ENCODE results near the gene VDAC1. TPM values are rescaled to one million over a fixed set of nuclear protein-coding genes. Genes with fewer than 3 reads are reported as not detected.
"Not testable (repeated sequence)": the region's sequence is repeated elsewhere in the genome, so short reads cannot be mapped to it uniquely, and the experiment has no call there.

VDAC1 gene
- total and polyA plus RNA-seq, 4 experiments from 2014 or later: 45.1 to 103 (median 73.3) TPM

DNA sequence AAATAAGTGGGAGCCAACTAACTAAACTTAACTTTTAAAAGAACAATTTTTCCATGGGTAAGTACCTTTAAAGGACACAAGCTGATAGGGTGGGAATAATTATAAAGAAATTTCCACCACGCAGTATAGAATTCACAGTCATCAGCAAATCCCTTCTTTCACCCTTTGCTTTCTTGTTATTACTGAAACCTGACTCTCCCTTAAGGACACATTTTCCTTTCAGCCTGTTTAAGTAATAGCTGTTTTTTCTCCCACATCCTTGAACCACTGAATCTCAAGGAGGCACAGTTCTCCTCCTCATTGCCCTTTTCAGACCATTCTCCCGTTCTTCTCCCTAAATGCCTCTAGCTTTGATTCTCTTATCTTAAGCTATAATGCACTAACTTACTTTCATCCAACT is 42.6 kb downstream of the VDAC1 start:
- no peak overlapping the region for H3K4me3 ChIP-seq (ENCODE audit: low read length in 2 of 2)
- peaks cover 3% of the 10 kb centered on the region for H3K36me3 ChIP-seq (ENCODE audit: insufficient read depth, low read length)
- Mint-ChIP-seq H3K27ac (peak overlapping the region in 3 of 7 donors; percentile 23 to 62 (median 28)), H3K9me3 (no peaks in the 10 kb centered on the region), H3K4me3 (no peak overlapping the region), H3K36me3 (peaks cover 13 to 32% of the 10 kb centered on the region in 2 donors), H3K27me3 (no peaks in the 10 kb centered on the region), H3K4me1 (peaks cover 37 to 53% (median 47%) of the 10 kb centered on the region in 4 donors)
- ChIA-PET CTCF (ENCODE audit: partially characterized antibody) (interaction anchor here (0.5 to 2.9 kb wide), 6 partner anchors 9 to 220 kb away, joined by 3 to 12 read pairs (median 3); no protein-coding TSS in a partner anchor), POLR2A (ENCODE audit: partially characterized antibody) (interaction anchor here (1.0 kb wide), 1 partner anchor 42 kb away, joined by 3 read pairs; no protein-coding TSS in a partner anchor)
- H3K27me3 ChIP-seq (ENCODE audit: insufficient read depth, low read length): no peaks in the 10 kb centered on the region
- no peak for DNase-seq
- H3K27ac ChIP-seq (ENCODE audit: low read depth, low read length): no peak overlapping the region
- no peaks in the 10 kb centered on the region for H3K9me3 ChIP-seq (ENCODE audit: control insufficient read depth in 1 of 2, low read length in 2 of 2)
- peaks cover 27% of the 10 kb centered on the region for H3K4me1 ChIP-seq (ENCODE audit: insufficient read depth, low read length)
- intact Hi-C loops (cut with micrococcal nuclease): no loop called here

DNA sequence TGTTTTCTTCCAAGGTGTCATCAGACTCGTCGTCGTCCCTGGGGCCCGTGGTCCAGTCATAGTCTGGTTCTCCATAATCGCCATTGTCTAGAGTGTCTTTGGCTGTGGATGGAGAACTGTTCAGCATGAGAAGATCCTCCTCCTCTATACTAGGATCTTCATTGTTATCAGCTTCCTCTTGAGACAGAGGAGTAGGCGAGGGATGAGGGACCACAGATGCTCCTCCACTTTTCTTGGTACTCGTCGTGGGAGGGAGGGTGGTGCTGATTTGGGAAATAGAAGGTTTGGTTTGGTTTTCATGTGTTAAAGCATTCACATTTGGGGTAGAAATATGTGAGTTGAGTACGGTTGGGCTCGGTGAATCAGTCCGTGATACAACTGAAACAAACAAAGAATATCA is 45.1 kb downstream of the VDAC1 start:
- peaks cover 25 to 43% (median 36%) of the 10 kb centered on the region in 4 donors for H3K4me1 Mint-ChIP-seq
- peak overlapping the region in 6 of 7 donors; percentile 22 to 69 (median 47) for H3K27ac Mint-ChIP-seq
- no peak for DNase-seq
- peaks cover 20% of the 10 kb centered on the region for H3K4me1 ChIP-seq (ENCODE audit: insufficient read depth, low read length)
- peaks cover 8% of the 10 kb centered on the region for H3K36me3 ChIP-seq (ENCODE audit: insufficient read depth, low read length)
- CTCF ChIA-PET (ENCODE audit: partially characterized antibody): no interaction called here
- no peak overlapping the region for H3K4me3 ChIP-seq (ENCODE audit: low read length in 2 of 2)
- H3K27ac ChIP-seq (ENCODE audit: low read depth, low read length): no peak overlapping the region
- POLR2A ChIA-PET (ENCODE audit: partially characterized antibody): interaction anchor here (0.6 kb wide), 1 partner anchor 13 kb away, joined by 3 read pairs; no protein-coding TSS in a partner anchor
- no peaks in the 10 kb centered on the region for H3K9me3 ChIP-seq (ENCODE audit: control insufficient read depth in 1 of 2, low read length in 2 of 2)
- no peak overlapping the region for H3K4me3 Mint-ChIP-seq
- no peaks in the 10 kb centered on the region for H3K27me3 Mint-ChIP-seq
- intact Hi-C loops (cut with micrococcal nuclease): no loop called here
- H3K27me3 ChIP-seq (ENCODE audit: insufficient read depth, low read length): no peaks in the 10 kb centered on the region
- H3K36me3 Mint-ChIP-seq: peaks cover 24 to 46% of the 10 kb centered on the region in 2 donors
- H3K9me3 Mint-ChIP-seq: no peaks in the 10 kb centered on the region

DNA sequence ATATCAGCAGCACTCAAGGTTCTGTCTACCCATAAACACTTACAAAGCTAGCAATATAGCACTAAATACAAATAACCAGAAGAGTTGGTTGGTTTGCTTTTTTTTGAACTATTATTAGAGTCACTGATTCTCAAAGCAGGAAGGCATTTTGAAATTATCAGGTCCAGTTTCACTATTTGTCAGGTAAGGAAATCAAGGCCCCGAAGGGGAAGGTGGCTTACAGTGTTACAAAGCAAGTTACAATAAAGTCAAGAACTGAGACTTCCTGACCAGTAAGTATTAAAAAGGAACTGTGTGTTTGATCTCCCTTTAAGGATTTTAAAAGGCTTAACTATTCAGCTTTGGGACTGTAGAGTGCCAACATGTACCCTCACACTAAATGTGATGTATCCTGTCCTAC is 47.2 kb downstream of the VDAC1 start:
- Mint-ChIP-seq H3K27ac (peak overlapping the region; percentile 42 to 82 (median 62)), H3K9me3 (no peaks in the 10 kb centered on the region), H3K27me3 (no peaks in the 10 kb centered on the region), H3K4me3 (peak overlapping the region in 2 of 8 donors; percentile 20 to 58), H3K4me1 (peaks cover 17 to 27% (median 23%) of the 10 kb centered on the region in 4 donors), H3K36me3 (peaks cover 27 to 47% of the 10 kb centered on the region in 2 donors)
- Histone ChIP-seq H3K4me3 (ENCODE audit: low read length in 2 of 2) (no peak overlapping the region), H3K4me1 (ENCODE audit: insufficient read depth, low read length) (peaks cover 13% of the 10 kb centered on the region), H3K36me3 (ENCODE audit: insufficient read depth, low read length) (peaks cover 8% of the 10 kb centered on the region), H3K27ac (ENCODE audit: low read depth, low read length) (no peak overlapping the region), H3K27me3 (ENCODE audit: insufficient read depth, low read length) (no peaks in the 10 kb centered on the region), H3K9me3 (ENCODE audit: control insufficient read depth in 1 of 2, low read length in 2 of 2) (no peaks in the 10 kb centered on the region)
- ChIA-PET POLR2A (ENCODE audit: partially characterized antibody) (no interaction called here), CTCF (ENCODE audit: partially characterized antibody) (no interaction called here)
- no peak for DNase-seq
- intact Hi-C loops (cut with micrococcal nuclease): no loop called here

DNA sequence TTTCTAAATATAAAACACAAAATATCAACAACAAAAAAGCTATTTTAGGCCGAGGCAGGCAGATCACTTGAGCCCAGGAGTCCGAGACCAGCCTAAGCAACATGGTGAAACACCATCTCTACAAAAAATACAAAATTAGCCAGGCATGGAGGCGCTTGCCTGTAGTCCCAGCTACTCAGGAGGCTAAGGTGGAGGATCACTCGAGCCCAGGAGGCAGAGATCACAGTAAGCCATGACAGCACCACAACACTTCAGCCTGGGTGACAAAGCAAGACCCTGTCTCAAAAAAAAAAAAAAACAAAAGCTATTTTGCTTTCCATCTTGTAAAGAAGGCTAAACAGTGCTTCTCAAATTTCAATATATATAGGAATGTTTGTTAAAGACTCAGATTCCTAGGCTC is 47.7 kb downstream of the VDAC1 start:
- H3K4me3 ChIP-seq (ENCODE audit: low read length in 2 of 2): no peak overlapping the region
- no peak overlapping the region for H3K27ac ChIP-seq (ENCODE audit: low read depth, low read length)
- H3K27me3 ChIP-seq (ENCODE audit: insufficient read depth, low read length): no peaks in the 10 kb centered on the region
- peaks cover 13% of the 10 kb centered on the region for H3K4me1 ChIP-seq (ENCODE audit: insufficient read depth, low read length)
- DNase-seq: no peak
- Mint-ChIP-seq H3K36me3 (peaks cover 27 to 43% of the 10 kb centered on the region in 2 donors), H3K27ac (peak overlapping the region in 6 of 7 donors; percentile 44 to 78 (median 61)), H3K27me3 (no peaks in the 10 kb centered on the region), H3K4me3 (no peak overlapping the region), H3K9me3 (no peaks in the 10 kb centered on the region), H3K4me1 (peaks cover 12 to 22% (median 18%) of the 10 kb centered on the region in 4 donors)
- POLR2A ChIA-PET (ENCODE audit: partially characterized antibody): no interaction called here
- no peaks in the 10 kb centered on the region for H3K9me3 ChIP-seq (ENCODE audit: control insufficient read depth in 1 of 2, low read length in 2 of 2)
- CTCF ChIA-PET (ENCODE audit: partially characterized antibody): interaction anchor here (0.7 kb wide), 1 partner anchor 41 kb away, joined by 3 read pairs; no protein-coding TSS in a partner anchor
- H3K36me3 ChIP-seq (ENCODE audit: insufficient read depth, low read length): peaks cover 8% of the 10 kb centered on the region
- intact Hi-C loops (cut with micrococcal nuclease): no loop called here

DNA sequence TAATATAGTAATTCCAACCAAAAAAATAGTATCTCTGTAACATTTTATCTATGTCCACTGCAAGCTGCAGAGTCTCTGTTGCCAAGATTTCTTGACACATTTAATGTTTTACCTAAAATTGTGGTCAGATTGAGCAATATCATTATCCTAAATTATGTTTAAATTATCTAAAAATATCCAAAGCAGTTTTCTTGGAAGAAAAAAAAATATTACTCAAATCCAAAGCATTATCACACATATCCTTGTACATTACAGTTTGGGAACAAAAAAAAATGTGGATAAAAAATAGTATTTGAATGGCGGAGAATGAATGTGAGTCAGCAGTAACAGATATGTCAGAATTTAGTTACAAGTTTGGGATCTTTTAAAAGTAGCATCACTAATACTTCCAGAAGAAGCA is 48.6 kb downstream of the VDAC1 start:
- peak overlapping the region in 1 of 7 donors; percentile 22 for H3K27ac Mint-ChIP-seq
- H3K4me3 Mint-ChIP-seq; CTCF ChIA-PET (ENCODE audit: partially characterized antibody): not testable (repeated sequence)

DNA sequence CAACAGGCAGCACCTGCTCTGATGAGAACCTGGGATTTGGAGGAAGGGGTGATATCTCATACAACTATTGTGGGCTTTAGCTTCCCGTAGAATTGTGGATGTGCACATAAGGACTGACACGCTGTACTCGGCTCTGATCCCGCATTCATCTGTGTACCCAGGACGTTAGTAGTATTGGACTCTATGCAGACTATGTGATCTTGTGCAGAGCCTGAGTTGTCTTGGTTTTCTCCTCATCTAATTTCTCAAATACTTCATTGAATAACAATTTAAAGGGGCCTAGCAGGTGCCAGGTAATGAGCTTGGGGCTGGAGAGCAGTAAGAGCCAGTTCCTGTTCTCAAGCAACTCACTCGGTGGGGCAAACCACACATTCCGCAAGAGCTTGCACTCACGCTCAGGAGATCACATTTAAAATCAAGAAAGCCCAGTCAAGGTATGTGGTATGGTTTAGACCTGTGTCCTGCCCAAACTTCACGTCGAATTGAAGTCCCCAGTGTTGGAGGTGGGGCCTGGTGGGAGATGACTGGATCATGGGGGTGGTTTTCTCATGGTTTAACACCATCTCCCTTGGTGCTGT is 51.1 kb downstream of the VDAC1 start:
- peak overlapping the region in 2 of 7 donors; percentile 37 to 48 for H3K27ac Mint-ChIP-seq
- H3K4me1 ChIP-seq (ENCODE audit: insufficient read depth, low read length): peaks cover 9% of the 10 kb centered on the region
- no peak overlapping the region for H3K4me3 ChIP-seq (ENCODE audit: low read length in 2 of 2)
- H3K36me3 ChIP-seq (ENCODE audit: insufficient read depth, low read length): peaks cover 8% of the 10 kb centered on the region
- H3K9me3 ChIP-seq (ENCODE audit: control insufficient read depth in 1 of 2, low read length in 2 of 2): no peaks in the 10 kb centered on the region
- DNase-seq: no peak
- peaks cover 6 to 8% (median 7%) of the 10 kb centered on the region in 4 donors for H3K4me1 Mint-ChIP-seq
- H3K9me3 Mint-ChIP-seq: no peaks in the 10 kb centered on the region
- ChIA-PET CTCF (ENCODE audit: partially characterized antibody) (interaction anchor here (0.5 kb wide), 1 partner anchor 25 kb away, joined by 3 read pairs; no protein-coding TSS in a partner anchor), POLR2A (ENCODE audit: partially characterized antibody) (no interaction called here)
- H3K27ac ChIP-seq (ENCODE audit: low read depth, low read length): no peak overlapping the region
- H3K27me3 Mint-ChIP-seq: no peaks in the 10 kb centered on the region
- intact Hi-C loops (cut with micrococcal nuclease): no loop called here
- peaks cover 19 to 30% of the 10 kb centered on the region in 2 donors for H3K36me3 Mint-ChIP-seq
- H3K4me3 Mint-ChIP-seq: no peak overlapping the region
- no peaks in the 10 kb centered on the region for H3K27me3 ChIP-seq (ENCODE audit: insufficient read depth, low read length)

More for the DNA sequence above, 48.6 kb downstream of the VDAC1 start:
- H3K4me3 ChIP-seq (ENCODE audit: low read length in 2 of 2); H3K27ac ChIP-seq (ENCODE audit: low read depth, low read length); H3K9me3 Mint-ChIP-seq; POLR2A ChIA-PET (ENCODE audit: partially characterized antibody); intact Hi-C loops (cut with micrococcal nuclease); H3K27me3 ChIP-seq (ENCODE audit: insufficient read depth, low read length); DNase-seq; H3K36me3 ChIP-seq (ENCODE audit: insufficient read depth, low read length); H3K27me3 Mint-ChIP-seq; H3K9me3 ChIP-seq (ENCODE audit: control insufficient read depth in 1 of 2, low read length in 2 of 2): not testable (repeated sequence)
- H3K4me1 ChIP-seq (ENCODE audit: insufficient read depth, low read length): peaks cover 13% of the 10 kb centered on the region
- peaks cover 27 to 43% of the 10 kb centered on the region in 2 donors for H3K36me3 Mint-ChIP-seq
- peaks cover 12 to 21% (median 18%) of the 10 kb centered on the region in 4 donors for H3K4me1 Mint-ChIP-seq

DNA sequence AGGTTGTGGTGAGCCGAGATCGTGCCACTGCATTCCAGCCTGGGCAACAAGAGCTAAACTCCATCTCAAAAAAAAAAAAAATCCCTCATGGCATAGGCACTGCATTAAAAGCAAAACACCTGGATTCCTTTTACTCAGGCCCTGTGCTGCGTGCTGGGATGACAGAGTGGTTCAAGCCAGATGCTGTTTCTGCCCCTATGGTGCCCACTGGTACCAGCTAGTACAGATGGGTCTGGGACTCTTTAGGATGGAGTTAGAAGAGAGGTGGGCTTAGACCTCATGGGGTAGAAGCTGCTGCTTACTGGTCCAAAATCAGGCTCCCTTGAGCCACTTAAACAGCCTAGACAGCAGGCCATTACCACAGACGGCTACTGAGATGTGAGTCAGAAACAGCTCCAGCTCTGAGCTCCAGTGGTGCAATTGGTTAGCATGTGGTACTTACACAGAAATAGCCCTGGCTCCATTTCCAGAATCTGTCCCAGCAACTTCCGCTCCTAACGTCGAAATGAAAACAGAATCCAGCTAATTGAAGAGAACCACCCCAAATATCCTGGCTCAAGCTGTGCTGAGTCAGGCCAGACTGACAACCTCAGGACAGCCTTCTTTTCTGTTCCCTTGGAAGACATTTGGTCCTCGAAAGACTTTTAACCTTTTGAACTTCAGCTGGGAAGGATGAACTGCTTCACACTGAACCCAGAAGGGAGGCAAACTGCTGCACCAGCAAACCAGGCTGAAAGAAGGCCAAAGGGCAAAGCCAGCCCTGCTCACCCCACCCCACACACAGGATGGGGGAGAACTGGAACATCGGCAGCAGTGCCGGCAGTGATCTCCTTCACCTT is 51.8 kb downstream of the VDAC1 start:
- Histone ChIP-seq H3K9me3 (ENCODE audit: control insufficient read depth in 1 of 2, low read length in 2 of 2) (no peaks in the 10 kb centered on the region), H3K36me3 (ENCODE audit: insufficient read depth, low read length) (peaks cover 7% of the 10 kb centered on the region), H3K4me3 (ENCODE audit: low read length in 2 of 2) (no peak overlapping the region), H3K27me3 (ENCODE audit: insufficient read depth, low read length) (no peaks in the 10 kb centered on the region), H3K27ac (ENCODE audit: low read depth, low read length) (no peak overlapping the region), H3K4me1 (ENCODE audit: insufficient read depth, low read length) (peaks cover 7% of the 10 kb centered on the region)
- Mint-ChIP-seq H3K27ac (peak overlapping the region in 2 of 7 donors; percentile 42 to 53), H3K27me3 (no peaks in the 10 kb centered on the region), H3K36me3 (peaks cover 19 to 30% of the 10 kb centered on the region in 2 donors), H3K9me3 (no peaks in the 10 kb centered on the region), H3K4me3 (no peak overlapping the region), H3K4me1 (peaks cover 6 to 8% (median 7%) of the 10 kb centered on the region in 4 donors)
- DNase-seq: no peak
- intact Hi-C loops (cut with micrococcal nuclease): no loop called here
- POLR2A ChIA-PET (ENCODE audit: partially characterized antibody): no interaction called here
- CTCF ChIA-PET (ENCODE audit: partially characterized antibody): interaction anchor here (0.5 kb wide), 1 partner anchor 26 kb away, joined by 3 read pairs; no protein-coding TSS in a partner anchor

All from CD4-positive, alpha-beta memory T cell (primary cell).